GM18870 (cell line): Measurements from ENCODE around the gene CTSC.
"Not testable (repeated sequence)": the region's sequence is repeated elsewhere in the genome, so short reads cannot be mapped to it uniquely, and the experiment has no call there.

Experiments used
- ATAC-seq: cut with Tn5 transposase; IDR thresholded peaks from one replicate; pipeline ENCODE4 v1.9.1; 2021; ENCODE audit warnings: moderate library complexity; ENCODE audit not compliant: unreplicated experiment

The CTSC gene

DNA sequence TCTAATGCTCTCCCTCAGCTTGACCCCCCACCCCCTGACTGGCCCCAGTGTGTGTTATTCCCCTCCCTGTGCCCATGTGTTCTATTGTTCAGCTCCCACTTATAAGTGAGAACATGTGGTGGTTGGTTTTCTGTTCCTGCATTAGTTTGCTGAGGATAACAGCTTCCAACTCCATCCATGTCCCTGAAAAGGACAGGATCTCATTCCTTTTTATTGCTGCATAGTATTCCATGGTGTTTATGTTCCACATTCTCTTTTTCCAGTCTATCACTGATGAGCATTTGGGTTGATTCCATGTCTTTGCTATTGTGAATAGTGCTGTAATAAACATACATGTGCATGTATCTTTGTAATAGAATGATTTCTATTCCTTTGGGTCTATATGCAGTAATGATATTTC, 16.1 kb downstream of the CTSC start:
- not testable (repeated sequence) for ATAC-seq

DNA sequence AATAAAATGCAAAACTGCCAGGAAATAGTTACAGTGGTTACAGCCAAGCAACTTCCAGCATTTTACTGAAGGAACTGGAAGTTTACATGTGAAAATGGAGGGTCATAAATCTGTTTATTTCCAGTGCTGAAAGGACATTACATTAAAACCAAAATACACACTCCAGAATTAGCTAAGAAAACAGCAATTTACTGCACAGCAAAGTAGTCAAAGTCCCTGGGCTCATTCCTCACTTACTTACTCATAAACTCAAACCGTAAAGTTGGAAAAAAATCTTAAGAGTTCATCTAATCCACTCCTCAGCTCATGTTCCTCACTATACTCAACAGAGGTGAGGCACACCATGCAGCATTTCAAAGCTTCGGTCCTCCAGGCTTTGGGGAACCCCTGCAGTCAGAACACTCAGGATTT, 17.4 kb downstream of the CTSC start:
- ATAC-seq = no peak

DNA sequence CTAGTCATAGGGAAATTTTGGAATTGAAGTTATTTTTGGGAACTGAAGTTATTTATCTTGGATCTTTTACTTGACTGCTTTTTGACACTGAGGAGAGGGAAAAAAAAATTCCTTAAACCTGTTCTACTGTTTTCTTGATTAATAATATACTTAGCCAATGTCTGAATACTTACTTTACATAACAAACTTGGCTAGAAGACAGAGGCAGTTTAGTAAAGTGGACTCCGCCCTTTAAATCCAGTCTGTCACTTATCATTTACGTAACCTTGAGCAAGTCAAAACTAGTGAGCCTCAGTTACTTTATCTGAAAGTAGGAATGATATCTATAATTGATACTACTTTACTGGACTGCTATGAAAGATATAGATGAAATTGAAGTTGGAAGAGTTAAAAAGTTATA, 19.5 kb downstream of the CTSC start:
- no peak for ATAC-seq

DNA sequence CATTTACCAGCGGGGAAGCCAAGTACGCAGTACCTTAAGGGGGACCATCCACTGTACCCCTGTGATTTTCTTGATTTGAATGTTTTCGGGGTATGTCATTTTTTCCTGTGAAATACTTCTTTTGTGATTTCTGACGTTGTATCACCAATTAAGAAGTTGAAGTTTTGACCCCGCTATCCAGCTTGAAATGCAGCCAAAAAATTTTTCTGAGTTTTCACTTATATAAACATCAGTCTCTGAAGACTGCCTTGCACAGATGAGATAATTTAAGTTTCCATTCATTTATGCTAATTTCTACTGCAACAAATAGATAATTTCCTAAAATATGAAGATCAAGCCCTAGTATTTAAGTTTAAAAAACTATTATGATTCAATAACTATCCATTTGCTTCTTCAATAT, 20.0 kb downstream of the CTSC start:
- ATAC-seq = no peak

DNA sequence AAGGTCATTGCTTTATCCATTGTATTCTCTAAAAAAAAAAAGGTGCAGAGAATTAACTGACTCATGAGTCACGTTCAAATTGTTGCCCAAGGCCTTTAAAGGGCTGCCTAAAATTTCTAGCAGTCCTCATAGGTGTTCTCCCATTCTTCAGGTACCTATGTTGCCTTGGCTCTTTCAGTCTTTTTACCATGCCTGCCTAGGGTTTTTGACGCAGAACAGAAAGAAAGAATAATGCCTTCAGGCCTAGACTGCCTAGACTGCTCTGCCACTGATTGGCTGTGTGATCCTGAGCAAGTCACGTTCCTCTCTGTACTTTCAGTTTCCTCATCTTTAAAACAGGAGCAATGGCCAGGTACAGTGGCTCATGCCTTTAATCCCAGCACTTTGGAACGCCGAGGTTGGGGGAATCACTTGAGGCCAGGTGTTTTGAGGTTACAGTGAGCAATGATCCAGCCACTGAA, 21.5 kb downstream of the CTSC start:
- ATAC-seq = no peak

DNA sequence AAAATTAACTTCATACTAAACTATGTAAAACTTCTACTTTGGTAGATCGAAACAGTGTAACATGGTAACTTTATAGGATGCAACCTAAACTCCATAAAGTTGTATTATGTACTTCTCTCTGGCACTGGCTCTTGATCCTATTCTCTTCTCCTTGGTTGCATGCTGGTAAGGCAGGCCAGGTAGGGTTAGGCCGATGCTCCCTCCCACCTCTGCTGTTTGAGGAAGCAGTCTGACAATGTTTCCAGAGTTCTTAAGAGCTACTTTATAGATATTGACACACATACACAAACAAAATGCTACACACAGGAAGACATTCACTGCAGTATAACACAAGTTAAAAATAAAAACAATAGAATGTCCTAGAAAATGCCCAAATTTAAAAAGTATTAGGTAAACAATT, 22.5 kb downstream of the CTSC start:
- ATAC-seq = no peak

DNA sequence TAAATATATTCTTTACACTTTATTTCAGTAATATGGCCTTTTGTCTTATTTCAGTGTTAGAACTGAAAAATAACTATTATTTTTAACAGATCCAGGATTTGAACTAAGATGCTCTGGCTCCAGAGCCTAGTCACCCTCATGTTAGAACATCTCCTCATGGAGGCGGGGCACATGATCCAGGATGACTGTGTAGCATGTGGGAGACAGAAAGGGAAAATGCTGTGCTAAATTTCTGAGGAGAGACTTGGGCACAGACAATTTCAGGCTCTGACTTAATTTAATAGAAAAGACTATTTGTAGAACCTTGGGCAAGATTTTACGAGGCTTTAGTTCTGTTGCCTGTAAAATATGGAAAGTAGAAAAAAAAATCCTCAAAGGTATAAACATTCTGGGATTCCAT, 24.1 kb downstream of the CTSC start:
- no peak for ATAC-seq

DNA sequence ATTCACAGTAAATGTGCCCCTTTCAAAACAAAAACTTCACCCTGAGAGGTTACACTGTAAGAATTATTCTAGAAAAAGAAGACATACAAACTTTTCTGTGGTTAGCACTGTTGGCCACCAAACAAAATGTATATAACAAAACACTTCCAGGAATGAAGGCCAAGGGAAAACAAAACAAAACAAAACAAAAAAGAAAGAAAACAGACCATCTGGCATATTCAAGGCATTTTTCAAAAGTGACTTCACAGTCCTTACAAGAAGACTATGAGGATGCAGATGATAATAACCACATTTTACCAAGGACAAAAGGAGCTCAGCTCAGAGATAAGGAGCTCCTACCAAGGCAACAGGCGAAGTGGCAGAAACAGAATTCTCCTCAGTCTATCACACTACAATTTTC, 24.9 kb downstream of the CTSC start:
- no peak for ATAC-seq

DNA sequence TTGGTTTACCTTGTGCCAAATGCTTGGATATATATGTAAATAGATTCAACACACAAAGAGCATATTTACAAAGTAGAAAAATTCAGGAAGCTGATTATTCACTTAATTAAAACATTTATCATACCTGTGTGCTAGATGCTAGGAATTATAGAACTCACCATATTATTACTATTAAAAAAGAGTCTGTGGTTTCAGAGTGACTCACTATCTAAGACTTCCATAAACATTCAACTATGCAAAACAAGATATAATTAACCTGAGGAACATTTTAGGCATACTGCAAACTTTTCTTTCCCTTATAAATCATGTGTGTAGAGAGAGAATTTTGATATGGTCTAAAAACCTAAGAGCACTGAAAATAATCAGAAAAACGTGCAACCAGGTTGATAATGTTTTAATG, 27.3 kb downstream of the CTSC start:
- ATAC-seq = no peak

DNA sequence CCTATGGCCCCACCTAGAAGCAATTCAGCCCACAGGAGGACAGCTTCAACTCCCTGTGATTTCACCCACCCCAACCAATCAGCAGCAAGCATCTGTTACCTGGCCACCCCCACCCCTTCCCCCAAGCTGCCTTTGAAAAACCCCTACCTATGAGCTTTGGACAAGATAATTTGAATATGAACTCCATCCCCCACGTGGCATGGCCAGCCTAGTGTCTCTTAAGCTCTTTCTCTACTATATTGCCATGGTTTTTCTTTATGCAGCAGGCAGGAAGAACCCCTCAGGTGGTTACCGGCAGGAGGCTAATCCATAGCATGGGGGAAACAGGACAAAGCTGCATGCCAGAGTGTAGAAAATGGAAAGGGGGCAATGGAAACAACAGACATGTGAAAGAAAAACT, 29.0 kb downstream of the CTSC start:
- no peak for ATAC-seq

DNA sequence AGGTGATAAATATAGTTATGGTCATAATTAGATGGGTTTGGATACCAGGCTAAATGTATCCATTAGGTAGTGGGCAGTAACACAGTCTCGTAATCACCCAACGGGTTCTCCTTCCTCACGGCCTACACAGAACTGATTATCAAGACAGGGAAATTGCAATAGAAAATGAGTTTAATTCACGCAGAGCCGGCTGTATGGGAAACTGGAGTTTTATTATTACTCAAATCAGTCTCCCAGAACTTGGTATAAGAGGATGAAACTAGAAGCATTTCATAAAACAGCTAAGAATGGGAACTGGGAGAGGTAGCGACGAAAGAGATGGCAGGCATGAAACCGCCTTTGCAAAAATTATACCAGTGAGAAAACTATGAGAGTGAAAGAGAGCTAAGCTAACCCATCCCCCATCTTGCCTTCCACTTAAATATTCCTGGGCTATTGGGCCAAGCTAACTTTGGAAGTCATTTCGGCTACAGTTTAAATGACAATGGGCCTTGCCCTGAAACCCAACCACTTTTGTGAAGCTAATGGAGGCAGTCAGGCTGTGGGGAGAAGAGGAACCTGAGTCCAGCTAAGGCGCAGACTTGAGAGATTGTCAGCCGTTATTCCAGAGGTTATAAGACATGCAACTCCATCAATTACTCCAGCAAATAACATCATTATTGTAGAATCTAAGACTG, 29.6 kb downstream of the CTSC start:
- ATAC-seq = no peak

DNA sequence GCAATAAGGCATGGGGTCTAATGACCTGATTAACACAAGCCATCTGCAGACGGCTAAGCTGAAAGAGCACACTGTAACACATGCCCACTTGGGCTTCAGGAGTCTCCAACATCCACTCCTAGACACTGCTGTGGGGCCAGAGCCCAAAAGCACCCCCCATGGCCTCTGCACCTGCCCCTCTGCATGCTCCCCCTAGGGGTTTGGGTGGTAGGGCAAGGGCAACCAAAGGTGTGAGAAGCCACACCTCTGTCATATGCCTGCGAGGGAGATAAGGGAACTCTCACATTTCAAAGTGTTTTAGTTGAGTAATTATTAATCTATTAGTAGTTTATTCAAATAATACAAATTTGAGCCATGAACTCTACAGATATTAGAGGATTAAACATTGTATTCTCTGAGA, 30.8 kb downstream of the CTSC start:
- ATAC-seq = no peak

DNA sequence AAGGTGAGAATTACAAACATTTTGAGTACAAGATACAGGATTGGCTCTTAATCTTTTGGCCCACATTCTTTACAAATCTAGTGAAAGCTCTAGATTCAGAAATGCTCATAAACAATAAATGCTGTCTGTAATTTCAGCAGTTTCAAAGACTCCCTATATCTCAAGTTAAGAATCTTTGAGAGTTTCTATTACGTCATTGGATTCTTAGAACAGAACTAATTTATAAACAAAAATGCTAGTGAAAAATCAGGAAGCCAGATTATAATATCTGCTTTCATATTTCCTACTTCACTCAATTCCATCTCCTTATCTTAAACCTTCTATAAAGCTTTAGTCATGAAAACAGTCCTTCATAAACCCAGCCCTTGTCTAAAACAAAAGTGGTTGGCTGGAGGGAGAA, 32.1 kb downstream of the CTSC start:
- no peak for ATAC-seq

DNA sequence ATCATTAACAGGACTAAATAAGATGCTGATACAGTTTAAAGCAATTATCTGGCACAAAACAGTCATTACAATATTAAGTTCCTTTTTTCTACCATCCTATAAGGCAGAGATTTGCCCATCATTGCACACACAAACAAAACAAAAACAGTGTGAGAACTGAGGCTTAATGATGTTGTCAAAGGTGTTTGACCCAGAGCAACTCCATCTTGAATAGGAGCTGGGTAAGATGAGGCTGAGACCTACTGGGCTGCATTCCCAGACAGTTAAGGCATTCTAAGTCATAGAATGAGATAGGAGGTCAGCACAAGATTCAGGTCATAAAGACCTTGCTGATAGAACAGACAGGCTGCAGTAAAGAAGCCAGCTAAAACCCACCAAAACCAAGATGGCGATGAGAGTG, 33.2 kb downstream of the CTSC start:
- ATAC-seq = no peak

DNA sequence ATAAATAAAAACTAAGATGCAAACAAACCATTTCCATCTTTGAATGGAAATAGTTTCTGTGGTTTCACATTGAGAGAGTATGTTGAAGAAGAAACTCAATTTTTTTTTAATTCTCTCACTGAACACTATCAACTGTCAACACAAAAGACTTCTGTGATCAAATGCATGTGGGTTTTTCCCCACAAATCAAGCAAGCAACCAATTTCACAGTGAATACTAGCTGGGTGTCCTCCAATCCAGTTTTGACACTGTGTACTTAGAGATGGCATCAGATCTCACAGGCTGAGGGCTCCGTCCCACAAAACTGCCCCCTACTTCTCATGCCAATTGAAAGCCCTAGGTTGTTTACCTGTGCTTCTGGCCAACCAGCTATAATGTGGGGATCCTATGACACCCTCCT, 34.5 kb downstream of the CTSC start:
- no peak for ATAC-seq

DNA sequence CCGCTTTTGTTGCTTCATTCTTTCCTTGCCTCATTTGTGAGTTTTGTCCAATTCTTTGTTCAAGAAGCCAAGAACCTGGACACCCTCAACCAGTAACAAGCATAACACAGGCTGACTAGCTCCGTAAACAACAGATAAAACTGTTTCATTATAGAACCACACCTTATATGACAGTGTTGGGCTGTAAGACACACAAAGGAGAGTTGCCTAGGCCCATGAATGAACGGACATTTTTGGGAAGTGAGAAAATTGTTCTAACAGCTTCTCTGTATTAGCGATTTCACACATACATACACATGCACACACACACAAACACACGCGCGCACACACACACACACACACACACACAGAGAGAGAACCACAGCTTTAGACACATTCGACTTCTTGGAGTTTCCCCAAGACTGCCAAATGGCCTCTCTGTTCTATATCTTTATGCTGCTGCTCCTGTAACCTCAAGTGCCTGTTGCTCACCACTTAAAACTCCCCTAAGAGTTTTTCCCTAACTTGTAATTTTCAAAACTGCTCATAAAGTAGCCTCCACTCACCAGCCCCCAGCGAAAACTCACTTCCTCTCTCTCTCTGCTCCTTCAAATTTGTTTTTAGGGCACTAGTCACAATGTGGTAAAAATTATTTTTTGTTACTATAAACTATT, 35.9 kb downstream of the CTSC start:
- ATAC-seq = peak; percentile 49

DNA sequence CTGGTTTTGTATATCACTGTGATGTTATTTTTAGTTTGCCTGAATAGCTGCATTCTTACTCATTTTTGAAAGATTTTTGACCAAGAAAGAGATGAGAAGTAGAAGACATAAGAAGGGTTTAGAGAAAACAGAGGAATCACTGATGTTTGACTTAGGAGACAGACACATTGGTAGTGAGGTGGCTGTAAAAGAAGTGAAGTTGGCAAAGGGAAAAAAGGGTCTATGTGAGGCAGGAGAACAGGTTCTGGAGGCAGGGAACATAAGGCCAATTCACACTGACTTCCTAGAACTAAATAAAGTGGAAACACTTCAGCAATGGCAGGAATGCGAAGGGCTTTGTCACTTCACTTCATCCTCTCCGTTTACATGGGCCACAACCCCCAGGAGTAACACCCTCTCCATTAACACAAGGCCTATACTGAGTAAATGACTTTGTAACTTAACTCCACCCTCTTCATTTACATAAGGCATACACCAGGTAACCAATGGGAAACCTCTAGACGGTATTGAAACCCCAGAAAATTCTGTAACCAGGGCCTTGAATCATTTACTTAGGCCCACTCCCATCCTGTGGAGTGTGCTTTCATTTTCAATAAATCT, 36.5 kb downstream of the CTSC start:
- peak; percentile 65 for ATAC-seq

DNA sequence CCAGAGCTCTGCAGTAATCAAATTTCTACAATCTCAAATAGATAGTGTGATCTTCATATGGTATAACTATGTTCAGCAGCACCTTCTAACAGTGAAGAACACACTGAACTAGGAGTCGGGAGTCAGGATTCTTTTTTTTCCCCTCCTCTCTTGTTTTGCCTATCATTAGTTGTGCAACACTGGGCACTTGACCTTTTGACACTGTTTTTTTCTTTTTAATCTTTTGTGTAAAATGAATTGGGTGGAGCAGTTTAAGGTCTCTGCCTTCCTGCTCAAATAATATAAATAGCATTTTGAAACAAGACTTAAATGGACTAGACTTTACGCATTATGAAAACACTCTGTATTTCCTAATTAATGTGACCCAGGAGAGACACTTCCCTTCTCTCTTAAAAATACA, 39.7 kb downstream of the CTSC start:
- no peak for ATAC-seq

DNA sequence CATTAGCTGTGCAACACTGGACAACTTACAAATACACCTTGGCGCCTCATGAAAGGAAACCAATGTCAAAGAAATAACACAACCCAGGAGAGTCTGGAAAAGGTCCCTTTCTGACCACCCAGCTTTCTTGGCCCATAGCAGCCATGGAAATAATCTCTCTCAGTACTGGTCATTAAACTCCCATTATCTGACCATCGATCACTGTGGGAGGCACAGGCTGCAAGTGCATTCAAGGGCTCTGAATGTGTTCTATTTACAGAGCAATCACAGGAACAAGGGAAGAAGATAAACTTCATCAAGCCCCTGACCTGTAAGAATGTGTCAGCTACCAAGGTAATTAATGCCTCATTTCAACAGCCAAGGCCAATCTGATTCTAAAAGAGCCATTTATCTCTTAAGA, 40.1 kb downstream of the CTSC start:
- no peak for ATAC-seq

DNA sequence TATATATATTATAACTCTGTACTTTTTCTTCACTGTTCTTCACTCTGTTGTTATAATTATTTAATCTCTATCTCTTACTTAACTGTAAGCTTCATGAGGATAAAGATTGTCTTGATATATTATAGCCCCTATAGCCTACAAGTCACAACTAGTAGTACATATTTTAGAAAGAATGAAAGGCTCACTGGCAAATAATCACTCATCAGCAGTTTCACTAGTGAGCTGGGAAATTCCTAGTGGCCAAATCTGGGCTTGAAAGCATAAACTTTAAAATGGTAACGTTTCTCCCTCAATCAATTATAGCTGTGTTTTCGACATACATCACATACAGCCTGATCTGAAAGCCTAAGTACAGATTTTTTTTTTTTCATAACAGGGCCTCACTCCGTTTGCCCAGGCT, 42.5 kb downstream of the CTSC start:
- no peak for ATAC-seq

DNA sequence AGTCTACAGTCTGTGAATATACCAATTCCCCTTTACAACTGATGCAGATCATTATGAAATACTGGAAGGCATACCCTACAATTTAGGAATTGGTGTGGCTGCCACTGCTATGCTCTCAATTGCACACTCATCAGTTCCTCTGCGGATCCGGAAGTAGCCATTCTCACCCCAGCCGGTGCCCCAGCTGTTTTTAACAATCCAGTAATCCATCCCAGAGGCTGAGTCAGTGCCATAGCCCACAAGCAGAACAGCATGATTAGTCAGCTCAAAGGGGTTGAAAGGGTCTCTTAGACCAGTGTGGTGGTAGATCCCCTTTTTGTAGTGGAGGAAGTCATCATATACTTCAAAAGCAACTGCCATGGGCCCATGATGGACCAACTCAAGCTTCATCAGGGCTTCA, 43.6 kb downstream of the CTSC start:
- ATAC-seq = no peak

DNA sequence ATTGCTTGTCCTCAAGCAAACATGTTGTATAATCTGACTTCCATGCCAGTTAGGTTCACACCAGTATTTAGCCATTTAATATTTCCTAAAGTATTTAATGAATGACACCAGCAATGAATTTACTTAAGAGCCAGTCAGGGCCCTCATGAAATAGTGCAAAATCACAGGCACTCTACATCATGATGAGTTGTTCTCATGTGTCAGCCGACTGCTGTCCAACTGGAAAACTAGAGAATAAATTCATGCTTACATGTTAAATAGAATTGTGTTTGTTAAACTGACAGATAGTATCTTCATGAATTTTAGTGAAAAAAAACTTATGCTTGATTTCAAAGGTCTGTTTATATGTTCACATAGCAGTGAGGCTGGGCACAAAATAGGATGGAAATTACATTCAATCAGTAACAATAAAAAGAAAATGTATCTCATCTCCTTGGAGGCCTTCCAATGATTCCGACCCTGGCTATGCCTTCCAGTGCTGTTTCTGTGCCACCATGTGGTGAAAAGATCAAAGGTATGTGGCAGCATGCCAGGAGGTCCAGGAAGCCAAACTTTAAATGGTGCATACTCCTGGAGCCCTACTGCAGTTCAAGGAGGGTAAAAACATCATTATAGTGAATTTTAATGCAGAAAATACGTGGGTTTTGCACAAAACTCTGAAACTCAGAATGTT, 45.2 kb downstream of the CTSC start:
- ATAC-seq = no peak
